Loucy (cell line): ENCODE data around the gene EXD2.

Experiments used
- CTCF ChIP-seq: fragments of 200-600 bp; sonication (generic); conservative IDR thresholded peaks from 2 replicates; pipeline ENCODE4 v1.5.1; 2014; ENCODE audit warnings: mild to moderate bottlenecking, antibody characterized with exemption, low read length
- EZH2phosphoT487 ChIP-seq: fragments of 200-600 bp; IDR thresholded peaks from 2 replicates; pipeline ENCODE4 v1.6.1; 2018; ENCODE audit warnings: antibody characterized with exemption, mild to moderate bottlenecking, moderate library complexity, borderline replicate concordance

GRCh38 chr14:69270795-69271708, 79.8 kb downstream of the EXD2 start:
- TF ChIP-seq CTCF (no peak), EZH2phosphoT487 (no peak)
